Keratinocyte (primary cell): ENCODE measurements around the gene C10orf53.

Source experiments
- CTCF ChIP-seq, 3 experiments: IDR thresholded peaks in 1 of 3; conservative IDR thresholded peaks in 1 of 3; optimal IDR thresholded peaks in 1 of 3; 2 replicates in 2 of 3; 3 replicates in 1 of 3; pipeline versions ENCODE3 to v1.5.1; 2011; ENCODE audit warnings: low read length in 3 of 3, mild to moderate bottlenecking in 3 of 3, moderate library complexity in 2 of 3, control low read depth in 1 of 3, inconsistent platforms in 1 of 3; ENCODE audit not compliant: insufficient read depth in 2 of 3; ENCODE audit errors: extremely low read depth in 1 of 3
- EZH2 ChIP-seq: IDR thresholded peaks from one replicate; pipeline ENCODE4 v1.6.1; 2012; ENCODE audit warnings: inconsistent platforms, mild to moderate bottlenecking, low read length, moderate library complexity

- TF ChIP-seq CTCF (optimal IDR thresholded peaks at IDR 0.05 in 1 of 3, IDR thresholded peaks at IDR 0.05 in 1 of 3, conservative IDR thresholded peaks at IDR 0.05 in 1 of 3; ENCODE audit: extremely low read depth in 1 of 3, insufficient read depth in 2 of 3, low read length in 3 of 3) (no peak), EZH2 (no peak)
Measured at GRCh38 chr10:49682879-49683278, 3.4 kb downstream of the C10orf53 start.
